Peyer's patch (tissue), 4 donors: ENCODE measurements around the gene VRK1.

Experiments used
- POLR2A ChIP-seq, 2 donors: fragments of 450-650 bp; IDR thresholded peaks; one replicate each; pipeline ENCODE4 v1.5.1; 2017; ENCODE audit warnings: antibody characterized with exemption in 2 of 2, mild to moderate bottlenecking in 2 of 2, moderate library complexity in 2 of 2
- TF ChIP-seq, protein P1 (sequence below), 6 experiments: fragments of 450-650 bp in 4 of 6; fragments of 200-600 bp in 2 of 6; sonication (generic) in 1 of 6; IDR thresholded peaks; one replicate each; pipeline ENCODE4 v1.5.1; 2017 to 2019; ENCODE audit warnings: antibody characterized with exemption in 6 of 6, mild to moderate bottlenecking in 3 of 6, moderate library complexity in 1 of 6

GRCh38 chr14:96811265-96811664, 14.1 kb downstream of the VRK1 start:
- TF ChIP-seq, protein P1, sequence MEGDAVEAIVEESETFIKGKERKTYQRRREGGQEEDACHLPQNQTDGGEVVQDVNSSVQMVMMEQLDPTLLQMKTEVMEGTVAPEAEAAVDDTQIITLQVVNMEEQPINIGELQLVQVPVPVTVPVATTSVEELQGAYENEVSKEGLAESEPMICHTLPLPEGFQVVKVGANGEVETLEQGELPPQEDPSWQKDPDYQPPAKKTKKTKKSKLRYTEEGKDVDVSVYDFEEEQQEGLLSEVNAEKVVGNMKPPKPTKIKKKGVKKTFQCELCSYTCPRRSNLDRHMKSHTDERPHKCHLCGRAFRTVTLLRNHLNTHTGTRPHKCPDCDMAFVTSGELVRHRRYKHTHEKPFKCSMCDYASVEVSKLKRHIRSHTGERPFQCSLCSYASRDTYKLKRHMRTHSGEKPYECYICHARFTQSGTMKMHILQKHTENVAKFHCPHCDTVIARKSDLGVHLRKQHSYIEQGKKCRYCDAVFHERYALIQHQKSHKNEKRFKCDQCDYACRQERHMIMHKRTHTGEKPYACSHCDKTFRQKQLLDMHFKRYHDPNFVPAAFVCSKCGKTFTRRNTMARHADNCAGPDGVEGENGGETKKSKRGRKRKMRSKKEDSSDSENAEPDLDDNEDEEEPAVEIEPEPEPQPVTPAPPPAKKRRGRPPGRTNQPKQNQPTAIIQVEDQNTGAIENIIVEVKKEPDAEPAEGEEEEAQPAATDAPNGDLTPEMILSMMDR (IDR thresholded peaks at IDR 0.05) = no peak
- TF ChIP-seq POLR2A (IDR thresholded peaks at IDR 0.05) = no peak
